GM13976 (cell line): ENCODE measurements around the gene SEMA7A.

Experiments
- DNase-seq: peaks from one replicate; pipeline ENCODE4 v3.0.0; 2012; ENCODE audit warnings: low spot score
- CTCF ChIP-seq: IDR thresholded peaks from 2 replicates; pipeline ENCODE4 v1.5.1; 2012; ENCODE audit warnings: borderline replicate concordance, mild to moderate bottlenecking; ENCODE audit not compliant: insufficient read depth; ENCODE audit errors: extremely low read depth, missing control alignments, control extremely low read depth
- in situ Hi-C: fragments of 300-500 bp; cut with MboI; formaldehyde crosslinking; loops from one replicate; pipeline ENCODE4 v1.12.0; 2022; ENCODE audit warnings: low sequenced_read_pairs, mixed read lengths, inconsistent platforms; ENCODE audit not compliant: unreplicated experiment

The SEMA7A gene

GRCh38 chr15:74428970-74429780, 4.6 kb downstream of the SEMA7A start:
- no peak for TF ChIP-seq CTCF
- in situ Hi-C loops, result no loop called here
- DNase-seq, result peak; percentile 44

GRCh38 chr15:74428442-74428787, 5.3 kb downstream of the SEMA7A start:
- in situ Hi-C loops, result no loop called here
- DNase-seq, result peak; percentile 63

GRCh38 chr15:74427607-74428441, 5.9 kb downstream of the SEMA7A start:
- in situ Hi-C loops, result no loop called here
- DNase-seq, result no peak
- TF ChIP-seq CTCF, result no peak

More at GRCh38 chr15:74428442-74428787, 5.3 kb downstream of the SEMA7A start:
- TF ChIP-seq CTCF, result no peak

GRCh38 chr15:74426404-74427281, 7.1 kb downstream of the SEMA7A start:
- in situ Hi-C loops, result no loop called here
- no peak for DNase-seq
- no peak for TF ChIP-seq CTCF

- in situ Hi-C loops, result no loop called here
- DNase-seq, result no peak
- no peak for TF ChIP-seq CTCF
Observed at GRCh38 chr15:74425630-74426029, 8.1 kb downstream of the SEMA7A start.

- no peak for DNase-seq
- in situ Hi-C loops, result no loop called here
Observed at GRCh38 chr15:74424901-74425528, 8.7 kb downstream of the SEMA7A start.

More at GRCh38 chr15:74424901-74425528, 8.7 kb downstream of the SEMA7A start:
- TF ChIP-seq CTCF, result no peak
